Neural progenitor cell (in vitro differentiated cells): ENCODE results near the gene FUT3. TPM values are rescaled to one million over a fixed set of nuclear protein-coding genes. Genes with fewer than 3 reads are reported as not detected.

Experiments used
- DNase-seq: peaks from one replicate; pipeline ENCODE4 v3.0.0-alpha.2; 2016; ENCODE audit warnings: low spot score
- H2AFZ ChIP-seq: fragments of 200-600 bp; sonication (generic); replicated peaks from 2 replicates; pipeline ENCODE4 v1.6.1; 2016; ENCODE audit warnings: antibody characterized with exemption
- H3F3A ChIP-seq: fragments of 200-600 bp; sonication (generic); 2 replicates; pipeline ENCODE4 v1.6.1; 2016; ENCODE audit warnings: antibody characterized with exemption, low read depth
- H3K27ac ChIP-seq: fragments of 200-600 bp; sonication (generic); 2 replicates; pipeline ENCODE4 v1.5.1; 2016; ENCODE audit warnings: mild to moderate bottlenecking
- H3K27me3 ChIP-seq: fragments of 200-600 bp; sonication (generic); 2 replicates; pipeline ENCODE4 v1.6.1; 2016; ENCODE audit warnings: mild to moderate bottlenecking, moderate library complexity
- H3K36me3 ChIP-seq: fragments of 200-600 bp; sonication (generic); 2 replicates; pipeline ENCODE4 v1.5.1; 2016
- H3K4me1 ChIP-seq: fragments of 200-600 bp; sonication (generic); 2 replicates; pipeline ENCODE4 v1.6.1; 2016; ENCODE audit warnings: mixed run types
- H3K4me2 ChIP-seq: fragments of 200-600 bp; sonication (generic); 2 replicates; pipeline ENCODE4 v1.6.1; 2016
- H3K4me3 ChIP-seq: fragments of 200-600 bp; sonication (generic); 2 replicates; pipeline ENCODE4 v1.5.1; 2016
- H3K79me2 ChIP-seq: fragments of 200-600 bp; sonication (generic); 2 replicates; pipeline ENCODE4 v1.6.1; 2016; ENCODE audit warnings: low read depth
- H3K9ac ChIP-seq: fragments of 200-600 bp; sonication (generic); 2 replicates; pipeline ENCODE4 v1.6.1; 2016
- H3K9me3 ChIP-seq: fragments of 200-600 bp; sonication (generic); 2 replicates; pipeline ENCODE4 v1.5.1; 2016; ENCODE audit warnings: low read depth
- H4K20me1 ChIP-seq: fragments of 200-600 bp; sonication (generic); 2 replicates; pipeline ENCODE4 v1.6.1; 2016; ENCODE audit warnings: low read depth
- H3K27ac Mint-ChIP-seq: 3 replicates; pipeline ENCODE4 v1.8.0; 2021; ENCODE audit warnings: mixed read lengths
- H3K27me3 Mint-ChIP-seq: 2 replicates; pipeline ENCODE4 v1.8.0; 2022; ENCODE audit warnings: low read depth, mild to moderate bottlenecking, inconsistent platforms, moderate library complexity, mixed read lengths; ENCODE audit not compliant: insufficient read depth
- H3K36me3 Mint-ChIP-seq: 3 replicates; pipeline ENCODE4 v1.8.0; 2021; ENCODE audit warnings: mixed read lengths
- H3K4me1 Mint-ChIP-seq: 3 replicates; pipeline ENCODE4 v1.8.0; 2021; ENCODE audit warnings: mixed read lengths
- H3K4me3 Mint-ChIP-seq: 3 replicates; pipeline ENCODE4 v1.8.0; 2021; ENCODE audit warnings: mild to moderate bottlenecking, moderate library complexity, mixed read lengths
- H3K9me3 Mint-ChIP-seq: 3 replicates; pipeline ENCODE4 v1.8.0; 2020; ENCODE audit warnings: mixed read lengths
- CTCF ChIP-seq: fragments of 200-600 bp; sonication (generic); IDR thresholded peaks from 2 replicates; pipeline ENCODE4 v1.5.1; 2017; ENCODE audit warnings: antibody characterized with exemption, mild to moderate bottlenecking
- EZH2 ChIP-seq: fragments of 200-600 bp; sonication (generic); IDR thresholded peaks from 2 replicates; pipeline ENCODE4 v1.6.1; 2017; ENCODE audit warnings: antibody characterized with exemption, mild to moderate bottlenecking, moderate library complexity
- EZH2phosphoT487 ChIP-seq: fragments of 200-600 bp; sonication (generic); IDR thresholded peaks from 2 replicates; pipeline ENCODE4 v1.6.1; 2017; ENCODE audit warnings: antibody characterized with exemption
- total RNA-seq: library from RNA; depleted of rRNA; stranded (reverse); fragments of >200 nt; gene quantifications from 2 replicates; pipeline ENCODE4 v1.2.3, GENCODE V29; 2015; ENCODE audit warnings: low replicate concordance

FUT3 gene
- total RNA-seq, 1 donor from 2014 or later, result not detected

GRCh38 chr19:5801796-5802619, 49.2 kb downstream of the FUT3 start:
- peak overlapping the region; percentile 24 for H3K4me3 ChIP-seq
- H3K27ac ChIP-seq, result no peak overlapping the region

GRCh38 chr19:5800361-5801270, 50.6 kb downstream of the FUT3 start:
- Histone ChIP-seq H3K36me3 (no peaks in the 10 kb centered on the region), H2AFZ (no peak overlapping the region), H4K20me1 (no peaks in the 10 kb centered on the region), H3F3A (peaks cover 21% of the 10 kb centered on the region), H3K27me3 (peaks cover 34% of the 10 kb centered on the region), H3K9me3 (no peaks in the 10 kb centered on the region), H3K79me2 (no peaks in the 10 kb centered on the region), H3K4me1 (no peaks in the 10 kb centered on the region), H3K9ac (no peak overlapping the region), H3K4me2 (no peak overlapping the region), H3K4me3 (no peak overlapping the region), H3K27ac (no peak overlapping the region)
- Mint-ChIP-seq H3K4me3 (peak overlapping the region; percentile 68), H3K27me3 (peaks cover 21% of the 10 kb centered on the region), H3K27ac (no peak overlapping the region), H3K9me3 (no peaks in the 10 kb centered on the region), H3K4me1 (peaks cover 27% of the 10 kb centered on the region), H3K36me3 (no peaks in the 10 kb centered on the region)
- TF ChIP-seq EZH2 (no peak), EZH2phosphoT487 (no peak), CTCF (no peak)
- no peak for DNase-seq

More at GRCh38 chr19:5801796-5802619, 49.2 kb downstream of the FUT3 start:
- TF ChIP-seq CTCF, result no peak
- TF ChIP-seq EZH2phosphoT487, result no peak
- no peak for TF ChIP-seq EZH2
- no peaks in the 10 kb centered on the region for H3K9me3 ChIP-seq
- Mint-ChIP-seq H3K36me3 (no peaks in the 10 kb centered on the region), H3K27me3 (peaks cover 23% of the 10 kb centered on the region), H3K4me3 (peak overlapping the region; percentile 50), H3K9me3 (no peaks in the 10 kb centered on the region), H3K27ac (no peak overlapping the region), H3K4me1 (peaks cover 38% of the 10 kb centered on the region)
- H3F3A ChIP-seq, result peaks cover 28% of the 10 kb centered on the region
- H2AFZ ChIP-seq, result no peak overlapping the region
- peaks cover 39% of the 10 kb centered on the region for H3K27me3 ChIP-seq
- H3K79me2 ChIP-seq, result no peaks in the 10 kb centered on the region
- peaks cover 10% of the 10 kb centered on the region for H3K4me1 ChIP-seq
- DNase-seq, result peak; percentile 91
- H4K20me1 ChIP-seq, result no peaks in the 10 kb centered on the region
- peak overlapping the region; percentile 61 for H3K4me2 ChIP-seq
- no peaks in the 10 kb centered on the region for H3K36me3 ChIP-seq
- H3K9ac ChIP-seq, result no peak overlapping the region

- Histone ChIP-seq H3K9ac (no peak overlapping the region), H3K4me3 (no peak overlapping the region), H3K27ac (no peak overlapping the region), H2AFZ (no peak overlapping the region), H3K4me2 (no peak overlapping the region), H3K4me1 (no peaks in the 10 kb centered on the region), H3K27me3 (peaks cover 27% of the 10 kb centered on the region), H3K79me2 (no peaks in the 10 kb centered on the region), H3K36me3 (no peaks in the 10 kb centered on the region), H4K20me1 (no peaks in the 10 kb centered on the region), H3K9me3 (no peaks in the 10 kb centered on the region), H3F3A (peaks cover 16% of the 10 kb centered on the region)
- TF ChIP-seq CTCF (no peak), EZH2phosphoT487 (no peak), EZH2 (no peak)
- peak overlapping the region; percentile 31 for H3K4me3 Mint-ChIP-seq
- H3K9me3 Mint-ChIP-seq, result no peaks in the 10 kb centered on the region
- H3K27me3 Mint-ChIP-seq, result peaks cover 21% of the 10 kb centered on the region
- peaks cover 27% of the 10 kb centered on the region for H3K4me1 Mint-ChIP-seq
- H3K36me3 Mint-ChIP-seq, result no peaks in the 10 kb centered on the region
- DNase-seq, result no peak
- peak overlapping the region; percentile 94 for H3K27ac Mint-ChIP-seq
Measured at GRCh38 chr19:5799247-5800241, 51.7 kb downstream of the FUT3 start.
